ENCODE results near the gene CD80. TPM values are rescaled to one million over a fixed set of nuclear protein-coding genes. Genes with fewer than 3 reads are reported as not detected.

CD80 gene
- total and polyA plus RNA-seq, 2 of the 8 experiments (the other 6 are each of a cell fraction or from before 2014, with no cell fraction given), result 0.11 TPM; not detected in 1

GRCh38 chr3:119518026-119518425 is 41.4 kb downstream of the CD80 start:
- FAIRE-seq (no peak), DNase-seq (ENCODE audit: low read depth in 1 of 2, low spot score in 2 of 2) (no peak)
- Histone ChIP-seq H3K79me1 (ENCODE audit: low read depth, low read length) (no peaks in the 10 kb centered on the region), H3K23ac (ENCODE audit: insufficient read length) (no peak overlapping the region), H2BK20ac (ENCODE audit: low read length) (no peak overlapping the region), H3K9me3 (ENCODE audit: insufficient read depth in 2 of 2, low read depth in 1 of 2, low read length in 1 of 2) (no peaks in the 10 kb centered on the region), H3K4me2 (ENCODE audit: insufficient read depth in 1 of 2, low read depth in 2 of 2, low read length in 2 of 2) (no peak overlapping the region), H2AFZ (ENCODE audit: low read length) (no peak overlapping the region), H3K4me3 (ENCODE audit: extremely low read depth in 1 of 4, insufficient read depth in 2 of 4, low read depth in 3 of 4, low read length in 4 of 4) (no peak overlapping the region), H3K79me2 (ENCODE audit: control insufficient read depth in 1 of 2, insufficient read depth in 2 of 2, low read length in 2 of 2) (no peaks in the 10 kb centered on the region), H3K14ac (ENCODE audit: insufficient read length) (no peak overlapping the region), H2BK5ac (ENCODE audit: low read depth, low read length) (no peak overlapping the region), H4K8ac (ENCODE audit: extremely low read depth, insufficient read depth, low read length) (no peak overlapping the region), H3K18ac (ENCODE audit: extremely low read depth, low read length) (no peak overlapping the region), H3K27ac (ENCODE audit: low read depth, low read length) (no peak overlapping the region), H3K36me3 (ENCODE audit: control insufficient read depth in 2 of 4, insufficient read depth in 4 of 4, low read length in 3 of 4) (peaks cover 13 to 64% (median 47%) of the 10 kb centered on the region in 4 experiments), H2AK5ac (ENCODE audit: low read depth, low read length) (no peak overlapping the region), H2BK12ac (ENCODE audit: low read depth, low read length) (no peak overlapping the region), H2BK15ac (ENCODE audit: low read length) (no peak overlapping the region), H4K20me1 (replicated peaks in 1 of 2; ENCODE audit: control insufficient read depth in 1 of 2, insufficient read depth in 2 of 2, low read length in 2 of 2) (no peaks in the 10 kb centered on the region), H3K27me3 (replicated peaks in 1 of 4; ENCODE audit: control insufficient read depth in 3 of 4, extremely low read depth in 1 of 4, insufficient read depth in 3 of 4, low read length in 3 of 4) (no peaks in the 10 kb centered on the region), H3K56ac (replicated peaks; ENCODE audit: insufficient read length, low read depth, low read length) (no peak overlapping the region), H3K4me1 (replicated peaks in 1 of 4; ENCODE audit: control insufficient read depth in 3 of 4, insufficient read depth in 4 of 4, low read length in 3 of 4) (no peaks in the 10 kb centered on the region), H4K5ac (ENCODE audit: insufficient read length, low read depth, low read length) (no peak overlapping the region), H4K91ac (replicated peaks; ENCODE audit: insufficient read length, low read length) (no peak overlapping the region), H3K4ac (replicated peaks; ENCODE audit: insufficient read length, low read depth, low read length) (no peak overlapping the region), H3K9ac (replicated peaks in 1 of 4; ENCODE audit: extremely low read depth in 1 of 4, low read depth in 3 of 4, low read length in 3 of 4) (no peak overlapping the region), H3K23me2 (ENCODE audit: low read depth, low read length) (no peaks in the 10 kb centered on the region), H2BK120ac (replicated peaks; ENCODE audit: low read depth, low read length) (no peak overlapping the region)
- POLR2A ChIA-PET (ENCODE audit: partially characterized antibody), result interaction anchor here (0.7 kb wide), 1 partner anchor 13 kb away, joined by 4 read pairs; no protein-coding TSS in a partner anchor
- CTCF ChIA-PET (ENCODE audit: partially characterized antibody), result interaction anchor here (1.0 kb wide), 1 partner anchor 9 kb away, joined by 3 read pairs; no protein-coding TSS in a partner anchor
- TF ChIP-seq SP2 (IDR thresholded peaks at IDR 0.05; ENCODE audit: low read length), result no peak
- TF ChIP-seq CTCF (IDR thresholded peaks at IDR 0.05; ENCODE audit: control extremely low read depth in 1 of 3, insufficient read depth in 1 of 3, low read depth in 1 of 3, low read length in 3 of 3), result no peak
- no peak for TF ChIP-seq TCF12 (IDR thresholded peaks at IDR 0.05; ENCODE audit: low read depth, low read length)
- no peak for TF ChIP-seq YY1 (IDR thresholded peaks at IDR 0.05; ENCODE audit: low read depth, low read length)
- no peak for TF ChIP-seq NANOG (IDR thresholded peaks at IDR 0.05; ENCODE audit: insufficient read depth, low read depth, low read length, poor library complexity, severe bottlenecking)
- no peak for TF ChIP-seq POLR2AphosphoS5 (IDR thresholded peaks at IDR 0.05; ENCODE audit: low read depth, low read length)
- WGBS, 2 experiments (ENCODE audit: extremely low coverage in 1 of 2, insufficient coverage in 1 of 2, insufficient read length in 1 of 2, insufficient replicate concordance in 2 of 2, low coverage in 1 of 2, low lambda C conversion rate in 2 of 2, missing lambda C conversion rate in 1 of 2), result 78% methylated on average over 1 of the region's 1 CpG; no CpG with 5 or more reads in 1 of the 2 experiments
